ENCODE results near the gene FAM131C.
"Not testable (repeated sequence)": the region's sequence is repeated elsewhere in the genome, so short reads cannot be mapped to it uniquely, and the experiment has no call there.

Gene FAM131C

DNA sequence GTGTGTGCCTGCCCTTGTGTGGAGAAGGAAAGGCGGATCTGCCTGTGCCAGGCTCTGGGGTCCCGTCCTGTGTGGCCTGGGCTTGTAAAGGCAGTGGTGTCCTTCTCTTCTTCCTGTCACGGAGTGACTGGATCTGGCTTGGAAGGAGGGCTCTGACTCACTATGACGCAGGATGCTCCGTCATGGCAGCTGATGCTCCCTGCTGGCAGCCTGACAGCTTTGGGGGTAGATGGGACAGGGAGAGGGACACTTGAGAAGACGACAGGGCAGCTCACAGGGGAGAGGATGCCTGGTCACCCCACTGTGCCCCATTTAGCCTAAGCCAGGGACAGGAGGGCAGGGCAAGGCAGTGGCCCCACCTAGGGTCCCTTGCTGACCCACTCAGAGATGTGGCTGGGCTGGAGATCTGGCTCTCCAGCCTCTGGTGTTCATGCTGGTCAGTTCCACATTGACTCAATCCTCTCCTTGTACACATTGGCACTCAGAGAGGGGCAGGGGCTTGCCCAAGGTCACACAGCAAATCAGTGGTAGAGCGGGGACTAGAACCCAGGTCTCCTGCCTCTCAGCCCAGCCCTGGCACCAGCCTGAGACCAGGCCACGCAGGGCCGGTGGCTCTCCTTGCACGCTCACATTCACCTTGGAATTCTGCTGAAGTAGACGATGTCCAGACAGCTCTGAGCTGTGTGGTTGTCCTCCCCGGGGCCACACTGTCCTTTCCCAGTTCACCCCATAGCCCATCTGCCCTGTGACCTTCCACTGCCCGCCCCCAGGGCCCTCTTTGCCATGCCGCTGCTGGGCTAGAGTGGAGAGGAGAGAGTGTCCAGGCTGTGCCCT is 2.8 kb upstream of the FAM131C start:
- DNase-seq = no peak

DNA sequence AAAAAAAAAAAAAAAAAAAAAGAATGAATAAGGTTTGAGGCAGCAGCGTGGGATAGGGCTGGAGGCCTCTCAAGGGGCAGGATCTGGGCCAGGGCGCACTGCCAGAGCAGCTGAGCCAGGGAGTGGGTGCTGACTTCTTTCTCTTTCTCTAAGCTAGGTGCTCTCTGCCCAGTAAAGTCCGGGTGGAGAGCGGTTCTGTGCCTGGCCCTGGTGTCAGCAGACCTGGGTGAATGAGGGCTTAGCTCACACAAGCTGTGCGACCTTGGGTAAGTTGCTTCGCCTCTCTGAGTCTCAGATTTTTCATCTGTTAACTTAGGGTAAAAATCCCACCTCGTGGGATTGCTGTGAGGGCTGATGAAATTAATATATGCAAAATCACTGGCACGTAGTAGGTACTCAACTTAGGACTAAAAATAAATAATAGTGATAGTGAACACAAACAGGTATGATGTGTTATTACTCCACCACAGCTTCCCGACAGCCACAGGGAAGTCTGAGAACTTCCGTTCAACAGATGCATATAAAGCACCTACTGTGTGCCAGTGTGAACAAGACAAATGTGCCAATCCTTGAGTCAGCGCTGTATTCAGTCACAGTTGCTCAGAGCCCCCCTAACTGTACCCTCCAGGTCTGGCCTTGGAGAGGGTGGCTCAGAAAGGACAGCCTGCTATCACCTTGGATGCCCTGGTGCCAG is 2.0 kb upstream of the FAM131C start:
- DNase-seq = no peak

GRCh38 chr1:16074217-16074616 is 766 bp upstream of the FAM131C start:
- no peak for DNase-seq

GRCh38 chr1:16072616-16073484 is 601 bp downstream of the FAM131C start:
- DNase-seq = no peak

DNA sequence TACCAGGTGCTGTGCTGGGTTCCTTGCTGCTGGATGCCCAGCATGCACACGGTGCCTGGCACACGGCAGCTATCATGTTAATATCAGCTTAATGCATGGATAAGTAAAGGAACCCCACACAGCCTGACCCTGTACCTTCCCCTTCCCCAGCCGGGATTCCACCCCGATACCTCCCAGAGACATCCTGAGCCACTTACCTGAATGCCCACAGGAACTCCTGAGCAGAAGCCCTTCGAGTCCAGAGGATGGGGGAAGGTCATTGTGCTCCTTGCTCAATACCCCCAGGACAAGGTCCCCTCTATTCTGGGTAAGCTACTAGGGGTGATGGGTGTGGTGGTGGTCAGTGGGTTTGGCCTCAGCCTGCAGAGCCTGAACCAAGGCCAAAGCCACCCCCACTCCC is 1.4 kb downstream of the FAM131C start:
- DNase-seq = no peak

GRCh38 chr1:16071614-16072013 is 1.8 kb downstream of the FAM131C start:
- no peak for DNase-seq

- DNase-seq = no peak
These were observed 2.7 kb downstream of the FAM131C start for GRCh38 chr1:16070640-16071355.

- DNase-seq = no peak
These were observed 4.8 kb downstream of the FAM131C start for GRCh38 chr1:16068356-16069270.

DNA sequence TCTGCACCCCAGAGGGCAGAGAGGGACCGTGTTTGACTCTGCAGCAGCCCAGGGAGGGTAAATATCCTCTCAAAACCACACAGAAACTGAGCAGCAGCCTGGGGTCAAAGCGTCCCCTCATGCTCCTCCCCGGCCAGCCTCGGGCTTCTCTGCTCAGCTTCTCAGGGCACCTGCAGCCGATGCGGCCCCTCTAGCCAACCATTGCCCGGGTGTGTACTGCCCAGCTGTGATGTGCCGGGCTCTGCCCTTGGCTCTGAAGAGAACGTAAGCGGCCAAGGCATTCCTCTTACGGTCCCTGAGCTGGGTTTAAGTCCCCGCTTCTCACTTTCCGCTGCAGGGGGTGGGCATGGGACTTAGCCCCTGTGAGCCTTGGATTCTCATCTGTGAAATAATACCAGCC is 5.5 kb downstream of the FAM131C start:
- no peak for DNase-seq

DNA sequence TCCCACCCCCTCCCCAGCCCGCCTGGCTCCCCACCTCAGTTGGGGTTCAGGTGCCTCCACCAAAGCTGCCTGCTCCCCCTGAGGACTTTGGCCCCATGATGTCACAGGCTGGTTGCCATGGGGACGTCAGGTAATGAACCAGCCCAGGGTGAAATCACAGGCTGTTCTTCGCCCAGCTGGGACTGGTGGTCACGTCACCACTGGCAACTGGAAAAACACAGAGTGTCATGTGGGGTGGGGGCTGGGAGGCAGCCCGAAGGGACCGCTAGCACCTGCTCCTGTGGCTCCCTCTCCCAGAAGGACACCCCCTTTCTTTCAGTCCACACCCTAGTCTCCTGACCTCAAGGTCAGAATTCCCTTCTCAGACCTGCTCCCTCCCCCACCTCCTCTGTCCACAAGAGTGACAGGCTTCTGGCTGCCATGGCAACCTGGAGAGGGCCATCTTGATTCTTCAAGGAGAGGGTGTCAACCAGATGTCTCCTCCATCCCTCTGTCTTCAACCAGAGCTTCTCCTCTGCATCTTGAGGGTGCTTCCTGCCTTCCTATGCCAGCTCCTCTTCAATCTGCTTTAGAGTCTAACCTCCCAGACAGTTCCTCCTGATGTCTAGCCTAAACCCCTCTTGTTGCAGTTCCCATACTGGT is 6.2 kb downstream of the FAM131C start:
- DNase-seq = no peak

- DNase-seq = no peak
These were observed 7.2 kb downstream of the FAM131C start for GRCh38 chr1:16066245-16066644.

- DNase-seq = no peak
These were observed 8.2 kb downstream of the FAM131C start for GRCh38 chr1:16065269-16065576.

DNA sequence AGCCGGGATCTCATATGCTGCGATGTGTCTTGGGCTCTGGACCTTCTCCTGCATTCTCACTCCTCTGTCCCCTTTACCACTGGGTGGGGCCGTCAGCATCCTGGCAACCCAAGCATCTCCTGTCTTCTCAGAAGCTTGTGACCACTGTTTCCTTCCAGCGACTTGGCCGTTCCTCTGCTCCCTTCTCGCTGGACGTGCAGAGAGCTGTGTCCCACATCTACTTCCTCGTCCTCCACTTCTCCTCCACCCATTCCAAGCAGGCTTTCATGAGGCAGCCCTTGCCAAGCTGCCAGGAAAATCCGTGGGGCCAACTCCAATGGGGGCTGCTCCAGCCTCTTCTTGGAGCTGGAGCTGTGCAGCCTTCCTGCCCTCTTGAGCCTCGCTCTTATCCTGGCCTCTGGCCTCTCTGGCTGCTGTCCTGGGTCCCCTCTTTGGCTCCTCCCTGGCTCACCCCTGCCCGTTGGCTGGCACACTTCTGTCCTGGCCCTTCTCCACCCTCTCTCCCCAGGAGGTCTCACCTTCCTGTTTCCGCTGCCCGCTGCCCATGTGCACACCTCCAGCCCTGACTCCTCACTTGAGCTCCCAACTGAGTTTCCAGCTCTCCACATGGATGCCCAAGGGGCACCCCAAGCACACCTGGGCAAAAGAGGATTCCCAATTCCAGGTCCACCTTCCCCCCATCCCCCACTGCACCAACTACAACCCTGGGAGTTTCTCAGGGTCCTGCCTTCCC is 8.7 kb downstream of the FAM131C start:
- DNase-seq = no peak

- no peak for DNase-seq
These were observed 9.5 kb downstream of the FAM131C start for GRCh38 chr1:16063921-16064320.

DNA sequence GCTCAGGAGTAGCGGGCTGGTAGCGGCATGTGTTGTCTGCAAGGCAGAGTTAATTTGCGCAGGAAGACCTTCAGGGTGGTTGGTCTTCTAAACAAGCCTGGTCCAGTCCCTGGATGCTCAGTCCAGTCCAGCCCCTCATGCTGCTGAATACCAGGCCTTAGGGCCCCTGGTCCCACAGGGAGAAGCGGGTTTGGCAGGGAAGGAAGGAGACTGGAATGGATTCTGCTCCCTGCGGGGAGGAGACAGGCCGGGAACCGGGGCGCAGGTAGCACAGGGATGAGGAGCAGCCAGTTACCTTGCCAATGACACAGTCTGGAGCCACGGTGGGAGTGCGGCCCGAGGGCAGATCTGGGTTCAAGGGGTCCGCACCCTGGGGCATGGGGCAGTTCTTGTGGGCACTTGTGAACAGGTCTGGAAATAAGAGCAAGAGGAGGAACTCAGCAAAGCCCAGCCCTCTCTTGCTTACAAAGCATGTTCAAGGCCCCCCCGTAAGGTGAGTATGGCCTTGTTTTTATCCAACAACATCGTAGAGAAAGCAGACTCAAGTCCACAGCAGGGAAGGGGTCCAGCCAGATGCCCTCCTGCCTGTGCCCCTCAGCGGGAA is 10.1 kb downstream of the FAM131C start:
- no peak for DNase-seq

DNA sequence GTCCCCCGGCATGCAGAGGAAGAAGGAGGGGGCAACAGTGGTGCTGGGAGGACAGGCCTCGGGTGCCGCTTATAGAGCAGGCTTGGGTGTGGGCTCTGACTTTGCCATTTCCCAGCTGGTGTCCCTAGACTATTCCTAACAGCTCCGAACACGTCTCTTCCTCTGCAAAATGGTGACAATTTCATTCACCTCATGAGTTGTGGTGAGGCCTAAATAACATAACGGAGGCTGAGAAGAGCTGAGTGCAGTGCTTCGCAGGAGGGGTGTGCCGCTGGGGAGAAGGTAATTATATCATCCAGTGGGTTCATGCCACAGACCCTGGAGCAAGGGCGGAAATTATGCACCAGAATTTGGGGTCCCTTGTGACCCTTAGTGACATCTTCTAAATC is 10.8 kb downstream of the FAM131C start:
- DNase-seq = not testable (repeated sequence)

DNA sequence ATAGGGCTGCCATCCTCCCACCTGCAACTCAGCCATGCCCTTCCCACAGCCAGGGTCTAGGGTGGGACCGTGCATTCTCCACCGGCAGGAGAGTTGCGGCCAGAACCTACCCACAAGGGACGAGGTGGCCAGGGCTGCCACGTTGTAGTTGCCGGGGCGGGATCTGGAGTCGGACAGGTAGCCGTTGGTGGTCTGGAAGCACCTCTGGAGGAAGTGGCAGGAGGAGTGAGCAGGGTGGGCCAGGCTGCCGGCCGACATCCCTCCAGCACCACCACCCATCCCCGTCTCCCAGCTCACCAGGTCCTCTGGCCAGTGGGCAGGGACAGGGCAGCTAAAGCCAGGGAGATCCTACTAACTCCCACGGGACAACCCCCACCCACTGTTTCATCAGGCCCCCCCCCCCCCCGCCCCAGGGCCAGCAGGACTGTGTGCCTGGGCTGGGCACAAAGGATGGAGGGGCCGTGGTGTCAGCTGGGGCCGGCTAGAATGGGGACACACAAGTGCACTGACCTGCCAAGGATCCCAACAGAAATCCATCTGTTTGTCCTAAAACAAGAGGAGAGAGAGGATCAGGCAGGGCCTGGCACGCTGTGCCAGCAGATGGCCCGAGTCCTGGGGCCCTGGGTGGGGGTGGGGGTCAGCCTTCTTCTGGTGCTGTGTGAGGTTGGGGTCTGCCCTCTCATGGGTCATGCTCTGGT is 11.3 kb downstream of the FAM131C start:
- not testable (repeated sequence) for DNase-seq

DNA sequence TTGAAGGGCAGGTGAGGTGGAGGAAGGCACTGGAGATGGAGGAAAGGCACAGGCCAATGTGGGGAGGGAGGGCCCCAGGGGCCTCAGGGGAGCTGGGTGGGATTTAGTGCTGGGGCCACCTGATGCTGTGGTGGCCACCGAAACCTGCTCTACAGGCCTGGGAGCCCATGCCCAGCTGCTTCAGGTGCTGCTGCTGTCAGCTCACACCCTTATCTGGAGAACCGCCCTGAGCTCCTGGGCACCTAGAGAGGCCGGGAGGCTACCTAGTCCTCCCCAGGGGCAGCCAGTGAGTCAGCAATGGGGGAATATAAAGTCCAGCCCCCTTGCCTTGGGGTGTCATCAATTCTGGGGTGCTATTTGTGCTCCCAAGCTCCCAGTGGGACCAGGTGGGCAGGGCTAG is 12.2 kb downstream of the FAM131C start:
- no peak for DNase-seq

GRCh38 chr1:16058394-16059120 is 14.9 kb downstream of the FAM131C start:
- DNase-seq = not testable (repeated sequence)
